ENCODE data around the gene DCTN4.

The DCTN4 gene

GRCh38 chr5:150789943-150790611 is 31.3 kb upstream of the DCTN4 start:
- TF ChIP-seq ZFX (IDR thresholded peaks at IDR 0.05; ENCODE audit: borderline replicate concordance) (no peak), CTCF (IDR thresholded peaks at IDR 0.05) (no peak)
- H3K27ac ChIP-seq = no peak overlapping the region

GRCh38 chr5:150789450-150789849 is 30.6 kb upstream of the DCTN4 start:
- TF ChIP-seq ZFX (IDR thresholded peaks at IDR 0.05; ENCODE audit: borderline replicate concordance) (no peak), CTCF (IDR thresholded peaks at IDR 0.05) (no peak)
- H3K27ac ChIP-seq = no peak overlapping the region

GRCh38 chr5:150788977-150789376 is 30.2 kb upstream of the DCTN4 start:
- no peak overlapping the region for H3K27ac ChIP-seq
- no peak for TF ChIP-seq ZFX (IDR thresholded peaks at IDR 0.05; ENCODE audit: borderline replicate concordance)
- TF ChIP-seq CTCF (IDR thresholded peaks at IDR 0.05) = no peak

GRCh38 chr5:150787656-150788055 is 28.8 kb upstream of the DCTN4 start:
- no peak for TF ChIP-seq CTCF (IDR thresholded peaks at IDR 0.05)
- TF ChIP-seq ZFX (IDR thresholded peaks at IDR 0.05; ENCODE audit: borderline replicate concordance) = no peak
- no peak overlapping the region for H3K27ac ChIP-seq

GRCh38 chr5:150786876-150787275 is 28.1 kb upstream of the DCTN4 start:
- H3K27ac ChIP-seq = no peak overlapping the region
- no peak for TF ChIP-seq ZFX (IDR thresholded peaks at IDR 0.05; ENCODE audit: borderline replicate concordance)
- no peak for TF ChIP-seq CTCF (IDR thresholded peaks at IDR 0.05)

GRCh38 chr5:150785950-150786349 is 27.1 kb upstream of the DCTN4 start:
- H3K27ac ChIP-seq = no peak overlapping the region
- TF ChIP-seq ZFX (IDR thresholded peaks at IDR 0.05; ENCODE audit: borderline replicate concordance) = no peak
- TF ChIP-seq CTCF (IDR thresholded peaks at IDR 0.05) = no peak

- H3K27ac ChIP-seq = peak overlapping the region; percentile 20; the same call in 1 of the 2 replicates
- TF ChIP-seq ZFX (IDR thresholded peaks at IDR 0.05; ENCODE audit: borderline replicate concordance) (no peak), CTCF (IDR thresholded peaks at IDR 0.05) (no peak)
These were observed 24.7 kb upstream of the DCTN4 start for GRCh38 chr5:150783422-150783928.
